K562 (cell line): Measurements from ENCODE around the gene SUCLG1. TPM values are rescaled to one million over a fixed set of nuclear protein-coding genes. Genes with fewer than 3 reads are reported as not detected.

Experiments used
- ATAC-seq: fragments of 200-7000 bp; cut with Tn5 transposase; 3 replicates; pipeline ENCODE4 v1.9.1; 2020; ENCODE audit warnings: moderate library complexity
- BruUV-seq: library from RNA; stranded (reverse); fragments of 400-500 nt; replicated peaks from 2 replicates; lab custom pipeline; 2021; lab: Mats Ljungman, UMichigan
- CTCF ChIA-PET: fragments of 300-600 bp; formaldehyde crosslinking; extraction: SDS; loops from one replicate; lab custom pipeline; 2021; ENCODE audit warnings: low intra/inter-chr PET ratio; lab: Yijun Ruan, JAX
- POLR2A ChIA-PET: fragments of 300-600, 350-650 bp; sonication (Branson Sonifier 250); formaldehyde crosslinking; extraction: SDS; loops from one replicate; lab custom pipeline; 2021; ENCODE audit warnings: antibody characterized with exemption, inconsistent platforms; lab: Yijun Ruan, JAX
- DNase-seq, 4 experiments: peaks; one replicate each; pipeline versions ENCODE4 v3.0.0 to v3.0.0-alpha.2; 2011 to 2018; ENCODE audit warnings: low spot score in 3 of 4, mixed read lengths in 3 of 4; ENCODE audit errors: extremely low read depth in 1 of 4
- FAIRE-seq: peaks from 2 replicates; lab custom pipeline; 2011; peaks lifted over from hg19 to GRCh38; lab: Jason Lieb, UNC
- H2AFZ ChIP-seq: 2 replicates; pipeline ENCODE4 v1.6.0; 2011; ENCODE audit warnings: low read depth, low read length, control low read depth, inconsistent platforms
- H3K27ac ChIP-seq: fragments of 200-600 bp; 3 replicates; pipeline ENCODE4 v1.8.0; 2011; ENCODE audit warnings: low read depth, mild to moderate bottlenecking, control low read depth, inconsistent platforms, low read length, moderate library complexity, mixed read lengths; ENCODE audit errors: extremely low read depth
- H3K27me3 ChIP-seq, 2 experiments: fragments of 300-600 bp in 1 of 2; 2 replicates in 1 of 2; 3 replicates in 1 of 2; pipeline versions ENCODE4 v1.6.0 to v1.8.0; 2011; ENCODE audit warnings: inconsistent platforms in 2 of 2, low read length in 2 of 2, mild to moderate bottlenecking in 1 of 2, mixed read lengths in 1 of 2, moderate library complexity in 1 of 2; ENCODE audit not compliant: control insufficient read depth in 2 of 2, insufficient read depth in 2 of 2
- H3K36me3 ChIP-seq: fragments of 300-600 bp; 3 replicates; pipeline ENCODE4 v1.8.0; 2011; ENCODE audit warnings: mild to moderate bottlenecking, low read length, inconsistent platforms; ENCODE audit not compliant: control insufficient read depth, insufficient read depth
- H3K4me1 ChIP-seq, 2 experiments: fragments of 200-600 bp in 1 of 2; replicated peaks in 1 of 2; 2 replicates in 1 of 2; 3 replicates in 1 of 2; pipeline versions ENCODE4 v1.5.1 to v1.8.0; 2011; ENCODE audit warnings: inconsistent platforms in 2 of 2, low read length in 2 of 2, mild to moderate bottlenecking in 1 of 2, mixed read lengths in 1 of 2, moderate library complexity in 1 of 2; ENCODE audit not compliant: control insufficient read depth in 2 of 2, insufficient read depth in 2 of 2
- H3K4me2 ChIP-seq: 2 replicates; pipeline ENCODE4 v1.6.1; 2011; ENCODE audit warnings: low read length, control low read depth, inconsistent platforms, mixed read lengths; ENCODE audit not compliant: insufficient read depth
- H3K4me3 ChIP-seq: fragments of 200-600 bp; sonication (generic), shearing (Covaris generic); 2 replicates; pipeline ENCODE4 v1.5.1; 2016; ENCODE audit warnings: control low read depth, inconsistent platforms
- H3K79me2 ChIP-seq: fragments of 200-600 bp; 3 replicates; pipeline ENCODE4 v1.8.0; 2011; ENCODE audit warnings: low read length, inconsistent platforms; ENCODE audit not compliant: control insufficient read depth, insufficient read depth
- H3K9ac ChIP-seq, 2 experiments: 2 replicates each; pipeline versions ENCODE4 v1.6.0 to v1.6.1; 2011; ENCODE audit warnings: low read depth in 2 of 2, low read length in 2 of 2, control low read depth in 1 of 2, inconsistent platforms in 1 of 2, mild to moderate bottlenecking in 1 of 2, mixed read lengths in 1 of 2; ENCODE audit not compliant: insufficient read depth in 1 of 2
- H3K9me1 ChIP-seq: one replicate; pipeline ENCODE4 v1.6.0; 2011; ENCODE audit warnings: inconsistent platforms, mild to moderate bottlenecking, low read length, moderate library complexity; ENCODE audit not compliant: control insufficient read depth, insufficient read depth
- H3K9me3 ChIP-seq: replicated peaks from 2 replicates; pipeline ENCODE4 v1.5.1; 2011; ENCODE audit warnings: low read depth, low read length, inconsistent platforms; ENCODE audit not compliant: control insufficient read depth, insufficient read depth
- H4K20me1 ChIP-seq: replicated peaks from 2 replicates; pipeline ENCODE4 v1.6.1; 2011; ENCODE audit warnings: low read length, inconsistent platforms, mixed read lengths; ENCODE audit not compliant: control insufficient read depth, insufficient read depth
- ARID1B ChIP-seq: fragments of 450-650 bp; IDR thresholded peaks from 2 replicates; pipeline ENCODE4 v1.6.1; 2016; ENCODE audit warnings: antibody characterized with exemption, mild to moderate bottlenecking, inconsistent platforms
- BRD9 ChIP-seq: fragments of 450-650 bp; IDR thresholded peaks from 2 replicates; pipeline ENCODE4 v1.6.1; 2018; ENCODE audit warnings: low read depth; ENCODE audit not compliant: partially characterized antibody
- CEBPG ChIP-seq, 3 experiments: fragments of 200-800 bp in 1 of 3; sonication (Bioruptor generic) in 1 of 3; sonication (generic) in 1 of 3; formaldehyde crosslinking in 1 of 3; IDR thresholded peaks in 2 of 3; conservative IDR thresholded peaks in 1 of 3; 2 replicates each; pipeline versions ENCODE4 v1.6.1 to v1.8.0; 2016 to 2022; ENCODE audit warnings: missing compliant biosample characterization in 2 of 3, missing genetic modification characterization in 2 of 3, mild to moderate bottlenecking in 1 of 3, missing genetic modification reagents in 1 of 3
- COPS2 ChIP-seq: fragments of 450-650 bp; conservative IDR thresholded peaks from 2 replicates; pipeline ENCODE4 v1.6.1; 2016; ENCODE audit warnings: mild to moderate bottlenecking, moderate library complexity
- ESRRB ChIP-seq: fragments of 250-450 bp; sonication (Bioruptor Pico); IDR thresholded peaks from 2 replicates; pipeline ENCODE4 v1.5.0; 2020; ENCODE audit warnings: mild to moderate bottlenecking, moderate library complexity, borderline replicate concordance
- L3MBTL2 ChIP-seq: fragments of 450-650 bp; IDR thresholded peaks from 2 replicates; pipeline ENCODE4 v1.6.1; 2016; ENCODE audit warnings: mild to moderate bottlenecking, moderate library complexity
- MLX ChIP-seq, 2 experiments: fragments of 450-650 bp in 1 of 2; sonication (generic) in 1 of 2; formaldehyde crosslinking; conservative IDR thresholded peaks; 2 replicates each; pipeline versions ENCODE4 v1.4.0 to v1.8.1; 2020 to 2022; ENCODE audit warnings: mild to moderate bottlenecking in 1 of 2, missing genetic modification reagents in 1 of 2
- NR4A1 ChIP-seq, 2 experiments: fragments of 250-450 bp in 1 of 2; fragments of 450-650 bp in 1 of 2; sonication (Bioruptor Pico) in 1 of 2; IDR thresholded peaks; 2 replicates each; pipeline versions ENCODE4 v1.4.0 to v1.6.1; 2016 to 2020; ENCODE audit warnings: mild to moderate bottlenecking in 2 of 2, missing compliant biosample characterization in 1 of 2, missing genetic modification characterization in 1 of 2, moderate library complexity in 1 of 2
- RAD21 ChIP-seq, 2 experiments: fragments of 250-450 bp in 1 of 2; fragments of 450-650 bp in 1 of 2; sonication (Bioruptor Pico) in 1 of 2; formaldehyde crosslinking in 1 of 2; IDR thresholded peaks in 1 of 2; conservative IDR thresholded peaks in 1 of 2; 2 replicates each; pipeline versions ENCODE4 v1.4.0 to v1.8.0; 2020 to 2022; ENCODE audit warnings: mild to moderate bottlenecking in 2 of 2, moderate library complexity in 1 of 2
- RBM34 ChIP-seq: fragments of 200-400 bp; formaldehyde crosslinking; IDR thresholded peaks from 2 replicates; pipeline ENCODE4 v1.6.1; 2018; ENCODE audit warnings: low read length, borderline replicate concordance; ENCODE audit not compliant: insufficient read depth
- SP1 ChIP-seq: sonication (generic); formaldehyde crosslinking; IDR thresholded peaks from 2 replicates; pipeline ENCODE4 v1.8.1; 2022; ENCODE audit warnings: mild to moderate bottlenecking, missing genetic modification reagents
- SREBF2 ChIP-seq: sonication (generic); formaldehyde crosslinking; IDR thresholded peaks from 2 replicates; pipeline ENCODE4 v1.4.0; 2020; ENCODE audit warnings: mild to moderate bottlenecking, missing genetic modification reagents
- ZKSCAN8 ChIP-seq: fragments of 200-800 bp; sonication (Bioruptor generic); IDR thresholded peaks from 2 replicates; pipeline ENCODE4 v1.6.1; 2016; ENCODE audit warnings: missing genetic modification characterization, missing compliant biosample characterization
- ZNF316 ChIP-seq: fragments of 450-650 bp; IDR thresholded peaks from 2 replicates; pipeline ENCODE4 v1.6.1; 2016
- ZNF444 ChIP-seq: fragments of 250-450 bp; sonication (Bioruptor Pico); IDR thresholded peaks from 2 replicates; pipeline ENCODE4 v1.4.0; 2020; ENCODE audit warnings: mild to moderate bottlenecking, moderate library complexity
- WGBS: fragments of 100-300 bp; shearing (Covaris generic); methylation state at CpG from one replicate; pipeline ENCODE4 v1.1.6; 2016; ENCODE audit warnings: low coverage, mixed read lengths; ENCODE audit not compliant: insufficient coverage; ENCODE audit errors: missing lambda C conversion rate; 5-methylcytosine and 5-hydroxymethylcytosine counted together
- in situ Hi-C: fragments of 300-500 bp; cut with MboI; formaldehyde crosslinking; loops from 4 replicates; pipeline ENCODE4 v1.15.0; 2018; ENCODE audit warnings: inconsistent platforms, mixed read lengths
- intact Hi-C: fragments of 100-400 bp; cut with micrococcal nuclease; formaldehyde crosslinking; loops from 2 replicates; pipeline ENCODE4 v1.14.2; 2022
- polyA plus RNA-seq, 8 experiments: library from polyadenylated mRNA; depleted of rRNA in 4 of 8; stranded (reverse) in 5 of 8; unstranded in 3 of 8; fragments of >200 nt; fragmentation: Nextera tagmentation in 2 of 8; fragmentation: Illumina TruSeq in 1 of 8; extraction: Ambion mirVana in 2 of 8; extraction: Trizol in 1 of 8; gene quantifications; 2 replicates each; pipeline versions ENCODE4 v1.2.1 to v1.2.3, GENCODE V29; 2011 to 2014; ENCODE audit warnings: inconsistent platforms in 1 of 8, missing spikeins in 1 of 8
- total RNA-seq, 7 experiments: library from RNA; depleted of rRNA in 6 of 7; stranded (reverse); fragments of >200 nt in 6 of 7; fragmentation: Illumina TruSeq in 2 of 7; extraction: Trizol in 2 of 7; gene quantifications; 2 replicates each; pipeline versions ENCODE4 v1.2.1 to v1.2.3, GENCODE V29; 2011 to 2021; ENCODE audit warnings: low replicate concordance in 1 of 7
- TF ChIP-seq, protein P1 (sequence below), 3 experiments: IDR thresholded peaks in 2 of 3; conservative IDR thresholded peaks in 1 of 3; 2 replicates each; pipeline ENCODE4 v1.5.1; 2011 to 2012; ENCODE audit warnings: low read length in 3 of 3, mild to moderate bottlenecking in 3 of 3, control low read depth in 2 of 3, improper control_type of control experiment in 1 of 3, inconsistent platforms in 1 of 3, low read depth in 1 of 3, mixed read lengths in 1 of 3, moderate library complexity in 1 of 3; ENCODE audit not compliant: insufficient read depth in 2 of 3
- TF ChIP-seq, protein P2 (sequence below): fragments of 450-650 bp; formaldehyde crosslinking; IDR thresholded peaks from 2 replicates; pipeline ENCODE4 v1.4.0; 2020; ENCODE audit warnings: mild to moderate bottlenecking, moderate library complexity

SUCLG1 gene
- total and polyA plus RNA-seq, 9 of the 15 experiments (the other 6 are each of a cell fraction or from before 2014, with no cell fraction given): 90.5 to 325 (median 115) TPM

GRCh38 chr2:84495539-84496146 lies 36.6 kb upstream of the SUCLG1 start:
- in situ Hi-C loops: loop anchor here (5.0 kb wide), 2 partner anchors 372 to 432 kb away; no protein-coding TSS in a partner anchor
- ATAC-seq (peak; percentile 86), FAIRE-seq (peak; percentile 69), DNase-seq (peak; percentile 18 to 61 (median 33))
- H3K9me3 ChIP-seq: no peaks in the 10 kb centered on the region
- H3K9me1 ChIP-seq: no peaks in the 10 kb centered on the region
- POLR2A ChIA-PET: no interaction called here
- BruUV-seq: no TSS peak
- H2AFZ ChIP-seq: no peak overlapping the region
- intact Hi-C loops: loop anchor here (1.0 to 5.0 kb wide), 4 partner anchors 136 to 431 kb away; partner anchors contain the start of gene TRABD2A
- H3K36me3 ChIP-seq: no peaks in the 10 kb centered on the region
- CTCF ChIA-PET: interaction anchor here (0.6 to 2.0 kb wide), 6 partner anchors 370 to 766 kb away, joined by 3 to 10 read pairs (median 4); no protein-coding TSS in a partner anchor
- H3K4me1 ChIP-seq: no peaks in the 10 kb centered on the region
- H3K79me2 ChIP-seq: no peaks in the 10 kb centered on the region
- H4K20me1 ChIP-seq: no peaks in the 10 kb centered on the region; the same call in 1 of the 2 replicates
- H3K9ac ChIP-seq: no peak overlapping the region
- 0 out of 5 replicates have a peak, but pooled peaks cover 0 to 3% of the 10 kb centered on the region in 2 experiments for H3K27me3 ChIP-seq
- no peak overlapping the region for H3K4me2 ChIP-seq
- WGBS: 1% methylated on average over 8 of the region's 8 CpGs
- no peak overlapping the region for H3K4me3 ChIP-seq
- H3K27ac ChIP-seq: no peak overlapping the region
- no peak for TF ChIP-seq SREBF2 (CRISPR knock-in tag)
- no peak for TF ChIP-seq ZNF316
- no peak for TF ChIP-seq CEBPG (CRISPR knock-in tag; IDR thresholded peaks at IDR 0.05)
- peak; percentile 19 to 30; a peak in 1 of 4 replicates for TF ChIP-seq CEBPG (tag; conservative IDR thresholded peaks at IDR 0.05 in 1 of 2, IDR thresholded peaks at IDR 0.05 in 1 of 2)
- TF ChIP-seq ARID1B: no peak
- TF ChIP-seq ESRRB (CRISPR knock-in tag): no peak
- TF ChIP-seq ZNF444 (CRISPR knock-in tag): no peak
- no peak for TF ChIP-seq ZKSCAN8 (CRISPR knock-in tag)
- TF ChIP-seq, protein P1, sequence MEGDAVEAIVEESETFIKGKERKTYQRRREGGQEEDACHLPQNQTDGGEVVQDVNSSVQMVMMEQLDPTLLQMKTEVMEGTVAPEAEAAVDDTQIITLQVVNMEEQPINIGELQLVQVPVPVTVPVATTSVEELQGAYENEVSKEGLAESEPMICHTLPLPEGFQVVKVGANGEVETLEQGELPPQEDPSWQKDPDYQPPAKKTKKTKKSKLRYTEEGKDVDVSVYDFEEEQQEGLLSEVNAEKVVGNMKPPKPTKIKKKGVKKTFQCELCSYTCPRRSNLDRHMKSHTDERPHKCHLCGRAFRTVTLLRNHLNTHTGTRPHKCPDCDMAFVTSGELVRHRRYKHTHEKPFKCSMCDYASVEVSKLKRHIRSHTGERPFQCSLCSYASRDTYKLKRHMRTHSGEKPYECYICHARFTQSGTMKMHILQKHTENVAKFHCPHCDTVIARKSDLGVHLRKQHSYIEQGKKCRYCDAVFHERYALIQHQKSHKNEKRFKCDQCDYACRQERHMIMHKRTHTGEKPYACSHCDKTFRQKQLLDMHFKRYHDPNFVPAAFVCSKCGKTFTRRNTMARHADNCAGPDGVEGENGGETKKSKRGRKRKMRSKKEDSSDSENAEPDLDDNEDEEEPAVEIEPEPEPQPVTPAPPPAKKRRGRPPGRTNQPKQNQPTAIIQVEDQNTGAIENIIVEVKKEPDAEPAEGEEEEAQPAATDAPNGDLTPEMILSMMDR (IDR thresholded peaks at IDR 0.05 in 2 of 3, conservative IDR thresholded peaks at IDR 0.05 in 1 of 3; ENCODE audit: insufficient read depth in 2 of 3, low read depth in 1 of 3, low read length in 3 of 3): peak; percentile 52 to 70 (median 57)
- no peak for TF ChIP-seq L3MBTL2
- no peak for TF ChIP-seq COPS2
- no peak for TF ChIP-seq RBM34
- TF ChIP-seq RAD21 (CRISPR knock-in tag; conservative IDR thresholded peaks at IDR 0.05 in 1 of 2, IDR thresholded peaks at IDR 0.05 in 1 of 2): peak; percentile 80 to 87
- no peak for TF ChIP-seq MLX (CRISPR knock-in tag; conservative IDR thresholded peaks at IDR 0.05)
- TF ChIP-seq, protein P2, sequence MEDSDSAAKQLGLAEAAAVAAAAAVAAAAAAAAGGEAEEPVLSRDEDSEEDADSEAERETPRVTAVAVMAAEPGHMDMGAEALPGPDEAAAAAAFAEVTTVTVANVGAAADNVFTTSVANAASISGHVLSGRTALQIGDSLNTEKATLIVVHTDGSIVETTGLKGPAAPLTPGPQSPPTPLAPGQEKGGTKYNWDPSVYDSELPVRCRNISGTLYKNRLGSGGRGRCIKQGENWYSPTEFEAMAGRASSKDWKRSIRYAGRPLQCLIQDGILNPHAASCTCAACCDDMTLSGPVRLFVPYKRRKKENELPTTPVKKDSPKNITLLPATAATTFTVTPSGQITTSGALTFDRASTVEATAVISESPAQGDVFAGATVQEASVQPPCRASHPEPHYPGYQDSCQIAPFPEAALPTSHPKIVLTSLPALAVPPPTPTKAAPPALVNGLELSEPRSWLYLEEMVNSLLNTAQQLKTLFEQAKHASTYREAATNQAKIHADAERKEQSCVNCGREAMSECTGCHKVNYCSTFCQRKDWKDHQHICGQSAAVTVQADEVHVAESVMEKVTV (CRISPR knock-in tag): peak; percentile 63; the same call in 1 of the 2 replicates
- no peak for TF ChIP-seq SP1 (CRISPR knock-in tag)
- no peak for TF ChIP-seq NR4A1 (CRISPR knock-in tag; IDR thresholded peaks at IDR 0.05)
- no peak for TF ChIP-seq NR4A1 (tag; IDR thresholded peaks at IDR 0.05)
- no peak for TF ChIP-seq BRD9
